Measurements from ENCODE around the gene GZMB.

DNA sequence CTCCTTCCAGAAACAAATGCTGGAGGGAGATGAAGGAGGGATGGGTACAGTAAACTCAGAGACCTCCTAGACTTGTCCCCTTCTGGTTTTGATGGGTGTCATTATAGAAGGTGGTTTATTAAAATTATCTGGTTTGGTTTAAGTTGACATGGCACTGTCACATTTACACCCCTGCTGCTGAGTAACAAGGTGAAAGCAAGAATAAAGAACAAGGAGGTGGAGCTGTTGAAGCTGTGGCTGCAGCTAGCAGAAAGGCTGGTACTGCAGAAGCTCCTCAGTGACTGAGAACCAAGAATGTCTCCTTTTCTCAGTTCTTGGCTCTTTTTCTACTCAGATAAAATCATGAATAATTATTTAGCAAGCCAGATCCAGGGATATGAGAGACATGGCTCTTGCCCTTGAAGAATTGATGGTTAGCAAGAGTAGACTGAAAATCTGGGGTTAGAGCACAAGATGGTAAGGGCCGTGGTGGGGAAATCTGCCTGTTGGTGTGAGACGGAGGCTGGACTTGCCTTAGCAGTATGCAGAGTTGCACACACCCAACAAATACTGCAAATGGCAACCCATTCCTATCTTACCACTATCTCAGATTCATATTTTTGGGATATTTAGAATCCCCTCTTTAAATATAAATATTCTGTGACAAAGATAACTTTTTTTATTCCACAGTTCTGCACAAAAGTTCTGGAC is 24.2 kb downstream of the GZMB start, which contains the start of gene GZMH:
- TF ChIP-seq EZH2 (IDR thresholded peaks at IDR 0.05; ENCODE audit: insufficient read depth, low read length): no peak
- TF ChIP-seq, protein P1, sequence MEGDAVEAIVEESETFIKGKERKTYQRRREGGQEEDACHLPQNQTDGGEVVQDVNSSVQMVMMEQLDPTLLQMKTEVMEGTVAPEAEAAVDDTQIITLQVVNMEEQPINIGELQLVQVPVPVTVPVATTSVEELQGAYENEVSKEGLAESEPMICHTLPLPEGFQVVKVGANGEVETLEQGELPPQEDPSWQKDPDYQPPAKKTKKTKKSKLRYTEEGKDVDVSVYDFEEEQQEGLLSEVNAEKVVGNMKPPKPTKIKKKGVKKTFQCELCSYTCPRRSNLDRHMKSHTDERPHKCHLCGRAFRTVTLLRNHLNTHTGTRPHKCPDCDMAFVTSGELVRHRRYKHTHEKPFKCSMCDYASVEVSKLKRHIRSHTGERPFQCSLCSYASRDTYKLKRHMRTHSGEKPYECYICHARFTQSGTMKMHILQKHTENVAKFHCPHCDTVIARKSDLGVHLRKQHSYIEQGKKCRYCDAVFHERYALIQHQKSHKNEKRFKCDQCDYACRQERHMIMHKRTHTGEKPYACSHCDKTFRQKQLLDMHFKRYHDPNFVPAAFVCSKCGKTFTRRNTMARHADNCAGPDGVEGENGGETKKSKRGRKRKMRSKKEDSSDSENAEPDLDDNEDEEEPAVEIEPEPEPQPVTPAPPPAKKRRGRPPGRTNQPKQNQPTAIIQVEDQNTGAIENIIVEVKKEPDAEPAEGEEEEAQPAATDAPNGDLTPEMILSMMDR (IDR thresholded peaks at IDR 0.05; ENCODE audit: insufficient read depth, low read depth, low read length): no peak

Data from astrocyte (in vitro differentiated cells and primary cell).